Neural crest cell (in vitro differentiated cells): Measurements from ENCODE around the gene MYORG. TPM values are rescaled to one million over a fixed set of nuclear protein-coding genes. Genes with fewer than 3 reads are reported as not detected.

Experiments
- DNase-seq: peaks from one replicate; pipeline ENCODE4 v3.0.0; 2021; ENCODE audit warnings: low read depth, mixed read lengths, low spot score
- H3K27ac Mint-ChIP-seq: one replicate; pipeline ENCODE4 v1.8.0; 2021; ENCODE audit warnings: mild to moderate bottlenecking, mixed read lengths; ENCODE audit not compliant: unreplicated experiment
- H3K27me3 Mint-ChIP-seq: 2 replicates; pipeline ENCODE4 v1.8.0; 2021; ENCODE audit warnings: low read depth, mild to moderate bottlenecking, mixed read lengths
- H3K36me3 Mint-ChIP-seq: 2 replicates; pipeline ENCODE4 v1.8.0; 2021; ENCODE audit warnings: low read depth, mild to moderate bottlenecking, mixed read lengths
- H3K4me1 Mint-ChIP-seq: 2 replicates; pipeline ENCODE4 v1.8.0; 2021; ENCODE audit warnings: mixed read lengths
- H3K4me3 Mint-ChIP-seq: one replicate; pipeline ENCODE4 v1.8.0; 2021; ENCODE audit warnings: mild to moderate bottlenecking, mixed read lengths
- H3K9me3 Mint-ChIP-seq: 2 replicates; pipeline ENCODE4 v1.8.0; 2021; ENCODE audit warnings: mixed read lengths
- CTCF ChIP-seq: fragments of 200-600 bp; sonication (generic); conservative IDR thresholded peaks from 2 replicates; pipeline ENCODE4 v1.5.0; 2021; ENCODE audit warnings: antibody characterized with exemption, mild to moderate bottlenecking
- total RNA-seq: library from RNA; stranded (reverse); gene quantifications from 2 replicates; pipeline ENCODE4 v1.2.1, GENCODE V29; 2021

Gene MYORG
- total RNA-seq, 1 donor from 2014 or later, result 2.0 TPM

- Mint-ChIP-seq H3K27me3 (peaks cover 67% of the 10 kb centered on the region), H3K27ac (no peak overlapping the region), H3K4me3 (no peak overlapping the region), H3K36me3 (no peaks in the 10 kb centered on the region), H3K9me3 (no peaks in the 10 kb centered on the region), H3K4me1 (peaks cover 15% of the 10 kb centered on the region)
- TF ChIP-seq CTCF, result no peak
- no peak for DNase-seq
These were observed 7.2 kb upstream of the MYORG start for GRCh38 chr9:34383904-34384303.

GRCh38 chr9:34382879-34383278 lies 6.2 kb upstream of the MYORG start:
- DNase-seq, result no peak
- Mint-ChIP-seq H3K27me3 (peaks cover 77% of the 10 kb centered on the region), H3K4me3 (no peak overlapping the region)

GRCh38 chr9:34382054-34382453 lies 5.4 kb upstream of the MYORG start:
- Mint-ChIP-seq H3K36me3 (no peaks in the 10 kb centered on the region), H3K9me3 (no peaks in the 10 kb centered on the region), H3K4me1 (peaks cover 17% of the 10 kb centered on the region), H3K27ac (no peak overlapping the region), H3K27me3 (peaks cover 77% of the 10 kb centered on the region), H3K4me3 (peak overlapping the region; percentile 80)
- no peak for TF ChIP-seq CTCF
- DNase-seq, result no peak

More at GRCh38 chr9:34382879-34383278, 6.2 kb upstream of the MYORG start:
- TF ChIP-seq CTCF, result no peak
- Mint-ChIP-seq H3K9me3 (no peaks in the 10 kb centered on the region), H3K4me1 (peaks cover 15% of the 10 kb centered on the region), H3K36me3 (no peaks in the 10 kb centered on the region), H3K27ac (no peak overlapping the region)

DNA sequence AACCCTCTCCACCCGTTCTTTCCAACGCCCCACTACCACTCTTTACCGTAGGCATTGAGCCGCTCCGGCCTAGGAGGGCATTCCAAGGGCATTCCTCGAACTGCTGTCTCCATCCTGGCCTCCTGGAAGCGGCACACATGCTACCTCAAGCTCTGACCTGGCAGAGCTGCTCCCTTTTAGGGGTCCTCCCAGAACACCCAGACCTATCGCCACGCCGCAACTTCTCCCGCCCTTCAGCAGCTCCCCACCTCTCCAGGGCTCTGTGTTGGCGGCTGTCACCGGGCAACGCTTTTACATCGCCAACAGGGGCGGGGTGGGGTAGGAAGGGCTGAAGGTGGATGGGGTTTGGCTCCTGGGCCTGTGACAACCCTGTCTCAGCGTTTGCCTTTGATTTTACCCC lies 4.6 kb upstream of the MYORG start:
- no peak overlapping the region for H3K27ac Mint-ChIP-seq

DNA sequence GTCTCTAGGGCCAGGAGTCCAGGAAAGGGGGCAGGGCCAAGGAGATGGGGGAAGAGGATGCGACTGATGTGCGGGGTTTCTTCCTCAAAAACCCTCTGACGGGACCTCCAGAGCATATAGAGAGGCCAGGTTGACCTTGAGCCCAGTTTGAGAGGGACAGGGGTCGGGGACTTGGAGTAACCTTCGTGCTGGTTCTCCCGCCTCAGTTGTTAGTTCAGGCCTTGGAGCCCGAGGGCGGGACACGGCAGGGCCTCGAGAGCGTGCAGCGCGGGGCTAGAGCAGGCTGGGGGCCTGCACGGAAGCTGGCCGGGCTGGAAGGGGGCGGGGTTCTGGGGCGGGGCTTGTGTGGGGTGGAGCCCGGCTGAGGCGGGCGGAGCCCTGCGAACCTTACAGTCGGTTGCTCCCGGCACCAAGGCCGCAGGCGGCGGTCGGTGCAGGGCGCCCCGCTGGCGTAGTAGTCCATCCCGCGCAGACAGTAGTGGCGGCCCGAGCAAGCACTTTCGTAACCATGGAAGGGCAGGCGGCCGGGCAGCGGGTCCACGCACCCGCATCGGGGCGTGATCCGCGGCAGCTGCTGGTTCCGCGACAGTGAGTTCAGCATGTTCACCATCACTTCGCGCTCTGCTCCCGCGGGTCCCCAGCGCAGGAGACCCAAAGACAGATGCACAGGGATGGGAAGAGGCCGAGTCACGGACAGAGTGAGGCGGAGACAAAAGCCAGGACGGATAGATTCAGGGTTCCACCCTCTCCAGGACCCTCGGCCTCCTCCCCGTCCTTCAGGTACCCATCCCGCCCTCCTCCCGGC lies 4.0 kb upstream of the MYORG start:
- no peaks in the 10 kb centered on the region for H3K9me3 Mint-ChIP-seq
- peak overlapping the region; percentile 80 for H3K4me3 Mint-ChIP-seq
- H3K27me3 Mint-ChIP-seq, result peaks cover 84% of the 10 kb centered on the region
- no peak for TF ChIP-seq CTCF
- no peaks in the 10 kb centered on the region for H3K36me3 Mint-ChIP-seq
- peaks cover 26% of the 10 kb centered on the region for H3K4me1 Mint-ChIP-seq
- peak; percentile 62 for DNase-seq
- no peak overlapping the region for H3K27ac Mint-ChIP-seq

More for the DNA sequence above, 4.6 kb upstream of the MYORG start:
- no peak for TF ChIP-seq CTCF
- Mint-ChIP-seq H3K27me3 (peaks cover 82% of the 10 kb centered on the region), H3K36me3 (no peaks in the 10 kb centered on the region), H3K9me3 (no peaks in the 10 kb centered on the region), H3K4me3 (peak overlapping the region; percentile 80), H3K4me1 (peaks cover 21% of the 10 kb centered on the region)
- no peak for DNase-seq
